Measurements from ENCODE around the gene CFAP157.

Gene CFAP157

DNA sequence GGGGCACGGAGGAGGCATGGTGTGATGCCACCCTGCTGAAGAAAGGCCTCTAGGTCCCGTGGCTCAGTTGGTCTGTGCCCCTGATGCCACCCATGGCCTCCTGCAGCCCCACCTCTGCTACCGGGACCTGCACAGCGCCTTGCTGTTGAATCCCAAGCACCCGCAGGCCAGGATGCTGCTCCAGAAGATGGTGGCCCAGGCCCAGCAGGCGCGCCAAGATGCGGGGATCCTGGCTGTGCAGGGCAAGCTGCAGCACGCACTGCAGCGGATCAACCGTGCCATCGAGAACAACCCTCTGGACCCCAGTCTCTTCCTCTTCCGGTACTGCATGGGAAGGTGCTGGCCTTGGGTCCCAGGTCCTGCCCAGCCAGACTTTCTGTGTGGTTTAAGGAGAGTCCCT lies 16.2 kb downstream of the CFAP157 start:
- Histone ChIP-seq H3K36me3 (no peaks in the 10 kb centered on the region), H3K4me3 (ENCODE audit: low read depth, low read length) (no peak overlapping the region), H3K27me3 (ENCODE audit: insufficient read depth, low read depth, severe bottlenecking) (no peaks in the 10 kb centered on the region), H3K27ac (no peak overlapping the region), H3K9me3 (ENCODE audit: severe bottlenecking) (no peaks in the 10 kb centered on the region)
- no peak for TF ChIP-seq CTCF (IDR thresholded peaks at IDR 0.05; ENCODE audit: low read depth, low read length)
- no peak for DNase-seq

DNA sequence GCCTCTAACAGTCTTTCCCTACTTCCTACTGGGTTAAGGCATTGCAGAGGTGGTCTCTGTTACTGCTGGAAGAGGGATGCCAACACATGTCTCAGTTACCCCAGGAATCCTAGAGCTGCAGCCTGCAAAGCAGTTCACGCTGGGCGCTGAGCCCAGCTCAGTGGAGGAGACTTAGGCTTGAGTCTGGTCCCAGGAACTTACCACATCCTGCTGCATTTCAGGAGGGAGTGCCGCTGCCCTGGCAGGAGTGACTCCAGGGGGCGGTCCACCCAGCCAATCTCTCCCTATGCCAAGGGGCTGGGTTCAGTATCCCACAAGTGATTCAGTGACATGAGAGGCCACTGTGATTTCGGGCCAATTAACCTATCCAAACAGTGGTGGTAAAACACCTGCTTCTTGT lies 16.7 kb downstream of the CFAP157 start:
- no peak for DNase-seq
- H3K4me3 ChIP-seq (ENCODE audit: low read depth, low read length) = no peak overlapping the region

GRCh38 chr9:127724012-127724411 lies 17.2 kb downstream of the CFAP157 start:
- Histone ChIP-seq H3K36me3 (no peaks in the 10 kb centered on the region), H3K27ac (no peak overlapping the region), H3K27me3 (ENCODE audit: insufficient read depth, low read depth, severe bottlenecking) (no peaks in the 10 kb centered on the region), H3K9me3 (ENCODE audit: severe bottlenecking) (no peaks in the 10 kb centered on the region), H3K4me3 (ENCODE audit: low read depth, low read length) (no peak overlapping the region)
- DNase-seq = no peak
- no peak for TF ChIP-seq CTCF (IDR thresholded peaks at IDR 0.05; ENCODE audit: low read depth, low read length)

More for the DNA sequence above, 16.7 kb downstream of the CFAP157 start:
- no peak for TF ChIP-seq CTCF (IDR thresholded peaks at IDR 0.05; ENCODE audit: low read depth, low read length)
- H3K27ac ChIP-seq = no peak overlapping the region
- no peaks in the 10 kb centered on the region for H3K36me3 ChIP-seq
- H3K9me3 ChIP-seq (ENCODE audit: severe bottlenecking) = no peaks in the 10 kb centered on the region
- H3K27me3 ChIP-seq (ENCODE audit: insufficient read depth, low read depth, severe bottlenecking) = no peaks in the 10 kb centered on the region

DNA sequence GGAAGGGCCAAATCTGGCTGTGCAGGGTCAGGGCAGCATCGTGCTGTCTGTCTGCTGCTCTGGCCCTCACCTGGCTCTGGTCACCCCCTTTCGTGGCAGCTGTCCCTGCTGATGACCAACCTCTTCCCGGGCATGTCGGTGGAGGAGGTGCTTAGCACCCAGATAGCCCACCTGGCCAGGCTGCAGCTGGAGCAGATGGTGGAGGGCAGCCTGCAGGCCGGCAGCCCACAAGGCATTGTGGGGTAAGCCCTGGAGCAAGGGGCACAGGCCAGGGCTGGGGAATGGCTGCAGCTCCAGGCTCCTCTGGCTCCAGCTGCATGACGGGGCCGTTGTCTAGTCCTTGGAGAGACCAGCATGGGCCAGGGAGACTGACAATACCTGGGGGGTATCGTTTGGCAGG lies 20.1 kb downstream of the CFAP157 start:
- no peak for TF ChIP-seq CTCF (IDR thresholded peaks at IDR 0.05; ENCODE audit: low read depth, low read length)
- Histone ChIP-seq H3K4me3 (ENCODE audit: low read depth, low read length) (no peak overlapping the region), H3K27me3 (ENCODE audit: insufficient read depth, low read depth, severe bottlenecking) (no peaks in the 10 kb centered on the region), H3K9me3 (ENCODE audit: severe bottlenecking) (no peaks in the 10 kb centered on the region), H3K36me3 (peaks cover 5% of the 10 kb centered on the region), H3K27ac (no peak overlapping the region)
- DNase-seq = no peak

DNA sequence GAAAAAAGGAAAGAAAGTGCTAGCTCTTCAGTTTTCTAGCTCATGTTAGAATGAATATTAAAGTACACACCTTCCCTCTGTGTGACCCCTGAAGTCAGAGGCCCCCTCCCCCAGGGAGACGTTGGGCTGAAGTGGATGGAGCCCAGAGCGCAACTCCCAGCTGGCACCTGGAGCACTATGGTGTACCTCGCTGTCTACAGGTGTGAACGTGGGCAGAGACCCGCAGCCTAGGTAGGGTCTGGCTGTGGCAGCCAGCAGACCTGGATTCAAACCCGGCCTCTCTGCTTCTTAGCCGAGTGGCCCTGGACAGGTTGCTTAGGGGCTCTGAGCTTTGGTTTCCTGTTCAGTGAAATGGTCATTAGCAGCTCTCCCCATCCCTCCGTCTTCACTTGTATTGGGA lies 22.0 kb downstream of the CFAP157 start:
- TF ChIP-seq CTCF (IDR thresholded peaks at IDR 0.05; ENCODE audit: low read depth, low read length) = no peak
- no peak overlapping the region for H3K4me3 ChIP-seq (ENCODE audit: low read depth, low read length)
- no peak for DNase-seq
- H3K27ac ChIP-seq = no peak overlapping the region
- H3K27me3 ChIP-seq (ENCODE audit: insufficient read depth, low read depth, severe bottlenecking) = no peaks in the 10 kb centered on the region
- peaks cover 7% of the 10 kb centered on the region for H3K36me3 ChIP-seq
- no peaks in the 10 kb centered on the region for H3K9me3 ChIP-seq (ENCODE audit: severe bottlenecking)

- Histone ChIP-seq H3K36me3 (peaks cover 7% of the 10 kb centered on the region), H3K27ac (no peak overlapping the region), H3K9me3 (ENCODE audit: severe bottlenecking) (no peaks in the 10 kb centered on the region), H3K4me3 (ENCODE audit: low read depth, low read length) (no peak overlapping the region), H3K27me3 (ENCODE audit: insufficient read depth, low read depth, severe bottlenecking) (no peaks in the 10 kb centered on the region)
- DNase-seq = no peak
- no peak for TF ChIP-seq CTCF (IDR thresholded peaks at IDR 0.05; ENCODE audit: low read depth, low read length)
Measured at GRCh38 chr9:127729522-127730256, 22.9 kb downstream of the CFAP157 start.

Measured in WERI-Rb-1 (cell line).